SK-N-MC (cell line): ENCODE results near the gene TMEM165.

Source experiments
- EZH2 ChIP-seq: fragments of 200-600 bp; sonication (generic); IDR thresholded peaks from one replicate; pipeline ENCODE4 v1.6.1; 2017; ENCODE audit warnings: antibody characterized with exemption
- POLR2AphosphoS5 ChIP-seq: IDR thresholded peaks from 2 replicates; pipeline ENCODE4 v1.6.1; 2012; ENCODE audit warnings: mild to moderate bottlenecking, low read depth, low read length, borderline replicate concordance

DNA sequence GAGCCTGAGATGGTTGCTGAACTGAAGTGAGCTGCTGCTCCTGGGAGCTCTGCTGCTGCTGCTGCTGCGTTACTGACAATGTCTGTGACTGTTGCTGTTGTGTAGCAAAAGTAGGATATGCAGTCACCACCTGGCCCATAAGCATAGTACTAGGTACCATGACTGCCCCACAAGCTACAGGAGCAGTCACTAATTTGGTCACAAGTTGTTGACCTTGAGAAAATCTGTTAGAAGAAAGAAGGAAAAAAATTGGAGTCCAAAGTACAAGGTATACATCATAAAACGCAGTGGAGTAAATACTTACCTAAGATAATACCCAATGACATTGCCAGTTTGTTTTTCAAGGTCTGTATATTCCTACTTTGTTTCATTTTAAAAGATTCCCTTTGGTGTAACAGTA is 42.6 kb downstream of the TMEM165 start:
- TF ChIP-seq POLR2AphosphoS5: no peak
- no peak for TF ChIP-seq EZH2
